GM18870 (cell line): ENCODE data around the gene CBS.
"Not testable (repeated sequence)": the region's sequence is repeated elsewhere in the genome, so short reads cannot be mapped to it uniquely, and the experiment has no call there.

Experiments used
- ATAC-seq: cut with Tn5 transposase; IDR thresholded peaks from one replicate; pipeline ENCODE4 v1.9.1; 2021; ENCODE audit warnings: moderate library complexity; ENCODE audit not compliant: unreplicated experiment

The CBS gene

GRCh38 chr21:43075170-43076022, at the start of gene CBS:
CBS (minus strand) TSS chr21:43075835; CDS start chr21:43072193, 3,642 bp downstream.
- not testable (repeated sequence) for ATAC-seq

GRCh38 chr21:43115956-43116355, 40.3 kb upstream of the CBS start:
- not testable (repeated sequence) for ATAC-seq

- ATAC-seq: not testable (repeated sequence)
These were observed 38.8 kb upstream of the CBS start for GRCh38 chr21:43114483-43114882.

- ATAC-seq: not testable (repeated sequence)
These were observed 33.4 kb upstream of the CBS start for GRCh38 chr21:43109006-43109405.

- ATAC-seq: not testable (repeated sequence)
These were observed 32.5 kb upstream of the CBS start for GRCh38 chr21:43108177-43108576.

GRCh38 chr21:43107794-43108137, 32.1 kb upstream of the CBS start:
- not testable (repeated sequence) for ATAC-seq

GRCh38 chr21:43106965-43107793, 31.5 kb upstream of the CBS start, which contains the start of gene U2AF1:
U2AF1 (minus strand) TSS chr21:43107570; CDS start chr21:43107494, 76 bp downstream.
- not testable (repeated sequence) for ATAC-seq

GRCh38 chr21:43104642-43105041, 29.0 kb upstream of the CBS start:
- not testable (repeated sequence) for ATAC-seq

- not testable (repeated sequence) for ATAC-seq
These were observed 26.6 kb upstream of the CBS start for GRCh38 chr21:43102281-43102680.

GRCh38 chr21:43101676-43102075, 26.0 kb upstream of the CBS start:
- ATAC-seq: not testable (repeated sequence)

- not testable (repeated sequence) for ATAC-seq
These were observed 25.4 kb upstream of the CBS start for GRCh38 chr21:43101000-43101399.

- ATAC-seq: not testable (repeated sequence)
These were observed 16.5 kb upstream of the CBS start for GRCh38 chr21:43091979-43092614.

GRCh38 chr21:43090947-43091346, 15.3 kb upstream of the CBS start:
- ATAC-seq: not testable (repeated sequence)

- not testable (repeated sequence) for ATAC-seq
These were observed 13.8 kb upstream of the CBS start for GRCh38 chr21:43089463-43089862.

- not testable (repeated sequence) for ATAC-seq
These were observed 7.1 kb upstream of the CBS start for GRCh38 chr21:43082587-43083300.

- not testable (repeated sequence) for ATAC-seq
These were observed 1.0 kb upstream of the CBS start for GRCh38 chr21:43076643-43077042.

GRCh38 chr21:43076023-43076637, 495 bp upstream of the CBS start:
- not testable (repeated sequence) for ATAC-seq

- not testable (repeated sequence) for ATAC-seq
These were observed 1.1 kb downstream of the CBS start for GRCh38 chr21:43074401-43075169.

- ATAC-seq: not testable (repeated sequence)
These were observed 2.9 kb downstream of the CBS start for GRCh38 chr21:43072742-43073141.
